Vagina (tissue), 2 donors: ENCODE data around the gene SSR1.

Experiments used
- POLR2A ChIP-seq, 2 donors: fragments of 450-650 bp; IDR thresholded peaks; one replicate each; pipeline ENCODE4 v1.6.1; 2017; ENCODE audit warnings: antibody characterized with exemption in 2 of 2, mild to moderate bottlenecking in 2 of 2, moderate library complexity in 2 of 2
- POLR2AphosphoS5 ChIP-seq, 2 donors: sonication (generic); formaldehyde crosslinking; IDR thresholded peaks; one replicate each; pipeline ENCODE4 v1.9.0; 2017; ENCODE audit warnings: antibody characterized with exemption in 2 of 2, mild to moderate bottlenecking in 2 of 2, low read depth in 1 of 2; ENCODE audit not compliant: insufficient read depth in 1 of 2
- TF ChIP-seq, protein P1 (sequence below), 3 experiments: fragments of 450-650 bp in 2 of 3; fragments of 200-600 bp in 1 of 3; sonication (generic) in 1 of 3; IDR thresholded peaks; one replicate each; pipeline ENCODE4 v1.5.1; 2017 to 2019; ENCODE audit warnings: antibody characterized with exemption in 3 of 3, mild to moderate bottlenecking in 2 of 3, moderate library complexity in 2 of 3

DNA sequence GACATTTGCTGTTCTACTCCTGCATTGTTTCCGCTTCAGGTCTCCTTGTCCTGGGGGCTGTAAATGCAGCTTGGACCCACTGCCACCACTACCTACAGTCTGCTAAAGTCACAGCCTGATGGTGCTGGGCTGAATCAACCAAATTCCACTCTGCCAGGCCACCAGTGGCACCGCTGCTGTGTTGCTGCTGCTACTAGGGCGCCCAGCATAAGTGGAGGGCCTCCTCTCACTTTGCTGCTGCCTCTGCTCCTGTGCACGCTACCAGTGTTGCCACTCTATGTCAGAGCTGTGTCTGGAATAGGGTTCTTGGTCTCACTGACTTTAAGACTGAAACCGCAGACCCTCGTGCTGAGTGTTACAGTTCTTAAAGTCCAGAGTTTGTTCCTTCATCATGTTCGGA lies 1.4 kb upstream of the SSR1 start:
- TF ChIP-seq, protein P1, sequence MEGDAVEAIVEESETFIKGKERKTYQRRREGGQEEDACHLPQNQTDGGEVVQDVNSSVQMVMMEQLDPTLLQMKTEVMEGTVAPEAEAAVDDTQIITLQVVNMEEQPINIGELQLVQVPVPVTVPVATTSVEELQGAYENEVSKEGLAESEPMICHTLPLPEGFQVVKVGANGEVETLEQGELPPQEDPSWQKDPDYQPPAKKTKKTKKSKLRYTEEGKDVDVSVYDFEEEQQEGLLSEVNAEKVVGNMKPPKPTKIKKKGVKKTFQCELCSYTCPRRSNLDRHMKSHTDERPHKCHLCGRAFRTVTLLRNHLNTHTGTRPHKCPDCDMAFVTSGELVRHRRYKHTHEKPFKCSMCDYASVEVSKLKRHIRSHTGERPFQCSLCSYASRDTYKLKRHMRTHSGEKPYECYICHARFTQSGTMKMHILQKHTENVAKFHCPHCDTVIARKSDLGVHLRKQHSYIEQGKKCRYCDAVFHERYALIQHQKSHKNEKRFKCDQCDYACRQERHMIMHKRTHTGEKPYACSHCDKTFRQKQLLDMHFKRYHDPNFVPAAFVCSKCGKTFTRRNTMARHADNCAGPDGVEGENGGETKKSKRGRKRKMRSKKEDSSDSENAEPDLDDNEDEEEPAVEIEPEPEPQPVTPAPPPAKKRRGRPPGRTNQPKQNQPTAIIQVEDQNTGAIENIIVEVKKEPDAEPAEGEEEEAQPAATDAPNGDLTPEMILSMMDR (IDR thresholded peaks at IDR 0.05), result no peak
- TF ChIP-seq POLR2A (IDR thresholded peaks at IDR 0.05) (no peak), POLR2AphosphoS5 (IDR thresholded peaks at IDR 0.05; ENCODE audit: insufficient read depth in 1 of 2, low read depth in 1 of 2) (no peak)
